HCEC 1CT (cell line): ENCODE data around the gene CNTD1.
A peak's percentile ranks its signal among the peaks of the same experiment; 100 is the strongest.
"Not testable (repeated sequence)": the region's sequence is repeated elsewhere in the genome, so short reads cannot be mapped to it uniquely, and the experiment has no call there.

Experiments
- DNase-seq: peaks from one replicate; pipeline ENCODE4 v3.0.0-alpha.2; 2017

Gene CNTD1

DNA sequence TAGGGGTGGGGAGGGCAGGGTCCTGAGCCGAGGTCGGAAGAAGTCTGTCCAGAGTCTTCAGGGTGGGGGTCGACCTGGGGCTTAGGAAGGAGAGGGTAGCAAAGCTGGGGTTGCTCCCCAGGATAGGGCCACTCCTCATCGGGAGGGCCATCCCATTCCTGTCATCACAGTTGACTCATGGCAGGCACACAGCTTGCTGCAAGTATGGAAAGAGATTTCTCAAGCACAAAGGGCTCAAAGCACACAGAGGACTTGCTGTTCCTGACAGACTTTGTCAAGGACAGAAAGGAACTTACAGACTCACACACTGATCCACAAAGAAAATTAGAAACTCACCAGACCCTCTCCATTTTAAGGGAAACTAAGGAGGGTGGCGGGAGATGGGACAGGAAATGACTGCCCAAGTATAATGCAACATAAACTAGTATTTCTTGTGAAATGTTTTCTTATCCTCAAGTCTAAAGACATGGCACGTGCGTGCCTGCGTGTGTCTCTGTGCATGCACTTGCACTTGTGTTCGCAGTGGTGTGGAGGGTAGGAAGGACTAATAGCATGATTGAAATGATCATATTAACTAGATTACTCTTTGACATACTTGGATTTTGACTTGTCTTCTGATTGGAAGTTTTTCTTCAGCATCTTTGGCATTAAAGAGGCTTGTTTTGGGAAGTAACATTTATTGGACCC is 48.1 kb downstream of the CNTD1 start:
- peak; percentile 35 for DNase-seq

DNA sequence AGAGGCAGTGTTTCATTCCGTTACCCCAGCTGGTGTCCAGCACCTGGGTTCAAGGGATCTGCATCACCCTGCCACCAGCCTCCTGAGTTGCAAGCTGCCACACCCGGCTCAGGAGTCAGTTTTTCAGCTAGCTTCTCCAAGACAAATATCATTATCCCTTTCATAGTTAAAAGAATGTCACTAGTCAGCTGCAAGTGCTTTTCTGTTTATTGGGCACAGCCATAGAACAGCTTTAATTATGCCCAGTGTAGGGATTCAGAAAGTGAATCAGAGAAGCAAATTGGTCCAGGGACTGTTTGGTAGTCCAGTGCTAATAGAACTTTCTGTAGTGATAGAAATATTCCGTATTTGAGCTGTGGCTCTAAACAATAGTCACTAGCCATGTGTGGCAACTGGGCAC is 49.4 kb downstream of the CNTD1 start:
- no peak for DNase-seq

DNA sequence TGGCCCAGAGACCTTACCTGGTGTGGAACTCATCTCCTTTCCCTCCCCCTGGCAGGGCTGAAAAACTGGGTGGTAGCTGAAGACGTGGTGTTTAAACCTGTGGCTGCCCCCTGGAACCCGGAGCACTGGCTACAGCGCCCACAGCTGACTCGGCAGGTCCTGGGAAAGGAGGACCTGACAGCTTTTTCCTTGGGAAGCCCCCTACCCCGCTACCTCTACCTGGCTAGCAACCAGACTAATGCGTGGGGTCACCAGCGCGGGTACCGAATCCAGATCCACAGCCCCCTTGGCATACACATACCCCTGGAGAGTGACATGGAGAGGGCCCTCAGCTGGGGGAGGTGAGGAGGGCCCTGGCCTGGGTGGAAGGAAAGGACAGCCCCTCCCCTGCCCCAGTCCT is 50.4 kb downstream of the CNTD1 start:
- no peak for DNase-seq

- DNase-seq = no peak
Observed at GRCh38 chr17:42849451-42850181, 51.0 kb downstream of the CNTD1 start.

GRCh38 chr17:42850954-42851353 is 52.3 kb downstream of the CNTD1 start, which contains the start of gene AOC3:
Gene AOC3, plus strand, starts transcription at chr17:42851199. Its CDS starts 145 bp downstream, at chr17:42851344.
- DNase-seq = no peak

GRCh38 chr17:42851371-42852240 is 52.9 kb downstream of the CNTD1 start:
- not testable (repeated sequence) for DNase-seq

- DNase-seq = no peak
Observed at GRCh38 chr17:42852351-42852750, 53.7 kb downstream of the CNTD1 start.

DNA sequence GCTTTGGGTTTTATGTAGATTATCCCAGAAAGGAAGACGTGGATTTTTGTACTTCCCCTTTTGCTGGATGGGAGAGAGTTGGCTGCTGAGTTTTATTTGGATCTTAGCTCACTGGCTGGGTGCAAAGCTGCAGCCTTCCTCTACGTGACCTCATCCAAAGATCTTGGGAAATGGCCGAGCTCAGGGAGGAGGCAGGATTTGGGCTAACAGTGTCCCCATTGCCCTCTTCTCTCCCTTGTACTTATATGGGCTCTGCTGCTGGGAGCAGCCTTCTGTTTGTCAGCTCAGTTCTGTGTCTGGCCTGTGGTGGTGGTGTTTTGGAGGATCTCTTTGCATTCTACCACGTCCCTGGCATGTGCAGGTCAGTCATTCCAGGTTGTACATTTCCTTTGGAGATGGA is 54.3 kb downstream of the CNTD1 start:
- no peak for DNase-seq

DNA sequence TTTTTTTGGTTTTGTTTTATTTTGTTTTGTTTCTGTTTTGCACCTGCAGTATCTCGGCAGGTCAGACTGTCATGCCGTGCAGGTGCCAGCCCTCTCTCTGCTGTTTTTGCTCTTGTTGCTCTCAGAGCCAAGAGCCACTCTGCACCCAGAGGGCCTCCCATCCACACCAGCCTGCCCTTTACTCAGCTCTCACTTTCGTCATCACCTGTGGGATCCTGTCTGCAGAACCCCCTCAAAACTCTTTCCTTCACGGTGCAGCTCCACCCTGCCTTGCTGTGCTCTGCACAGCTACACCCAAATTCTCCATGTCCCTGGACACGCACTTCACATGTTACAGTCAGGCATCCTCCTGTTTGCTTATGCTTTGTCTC is 54.9 kb downstream of the CNTD1 start:
- DNase-seq = no peak

DNA sequence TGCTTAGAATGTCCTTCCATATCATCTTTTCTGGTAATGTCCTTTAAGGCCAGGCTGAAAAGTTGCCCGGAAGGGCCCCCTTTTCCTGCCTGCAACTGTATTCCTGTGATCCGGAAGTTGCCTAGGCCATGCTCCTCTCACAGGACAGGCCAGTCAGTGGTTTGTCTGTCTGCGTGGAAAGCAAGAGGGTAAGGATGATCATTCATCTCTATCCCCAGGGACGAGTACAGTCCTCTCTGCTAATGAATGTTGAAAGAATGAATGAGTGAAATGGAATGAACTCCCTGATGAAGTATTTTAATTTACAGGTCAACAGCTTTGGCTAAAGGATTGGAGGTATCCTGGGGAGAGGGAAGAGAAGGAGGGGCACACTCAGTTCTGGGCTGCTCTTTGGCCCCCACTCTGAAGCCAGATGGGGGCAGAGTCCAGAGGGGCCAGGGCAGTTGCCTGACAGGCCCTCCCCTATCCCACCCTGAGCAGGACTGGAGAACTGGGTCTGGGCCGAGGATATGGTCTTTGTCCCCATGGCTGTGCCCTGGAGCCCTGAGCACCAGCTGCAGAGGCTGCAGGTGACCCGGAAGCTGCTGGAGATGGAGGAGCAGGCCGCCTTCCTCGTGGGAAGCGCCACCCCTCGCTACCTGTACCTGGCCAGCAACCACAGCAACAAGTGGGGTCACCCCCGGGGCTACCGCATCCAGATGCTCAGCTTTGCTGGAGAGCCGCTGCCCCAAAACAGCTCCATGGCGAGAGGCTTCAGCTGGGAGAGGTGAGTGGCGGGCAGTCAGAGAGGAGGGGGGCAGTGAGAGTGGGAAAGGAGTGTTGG is 55.5 kb downstream of the CNTD1 start:
- no peak for DNase-seq

GRCh38 chr17:42855048-42855596 is 56.5 kb downstream of the CNTD1 start:
- DNase-seq = no peak

- not testable (repeated sequence) for DNase-seq
Observed at GRCh38 chr17:42856093-42856492, 57.4 kb downstream of the CNTD1 start.

GRCh38 chr17:42856516-42856915 is 57.9 kb downstream of the CNTD1 start:
- DNase-seq = not testable (repeated sequence)

GRCh38 chr17:42857389-42857788 is 58.7 kb downstream of the CNTD1 start:
- DNase-seq = no peak
